Esophagus squamous epithelium (tissue), 4 donors: ENCODE data around the gene DHX8.

ENCODE experiments used
- CTCF ChIP-seq, 6 experiments: fragments of 450-650 bp in 4 of 6; fragments of 200-600 bp in 2 of 6; sonication (generic) in 2 of 6; IDR thresholded peaks; one replicate each; pipeline ENCODE4 v1.5.1; 2016 to 2019; ENCODE audit warnings: antibody characterized with exemption in 6 of 6, mild to moderate bottlenecking in 4 of 6, moderate library complexity in 4 of 6
- POLR2A ChIP-seq, 4 donors: fragments of 450-650 bp; IDR thresholded peaks; one replicate each; pipeline ENCODE4 v1.6.1; 2017; ENCODE audit warnings: antibody characterized with exemption in 4 of 4, mild to moderate bottlenecking in 4 of 4, moderate library complexity in 3 of 4

GRCh38 chr17:43449470-43450248 is 34.1 kb upstream of the DHX8 start:
- no peak for TF ChIP-seq CTCF (IDR thresholded peaks at IDR 0.05)
- TF ChIP-seq POLR2A (IDR thresholded peaks at IDR 0.05): no peak
